AG04449 (cell line): ENCODE data around the gene HS3ST4.

ENCODE experiments used
- CTCF ChIA-PET: fragments of 350-600 bp; formaldehyde crosslinking; extraction: SDS; loops from one replicate; lab custom pipeline; 2021; ENCODE audit warnings: antibody characterized with exemption; lab: Yijun Ruan, JAX
- POLR2A ChIA-PET: fragments of 400-600, 350-600 bp; formaldehyde crosslinking; extraction: SDS; loops from one replicate; lab custom pipeline; 2020; ENCODE audit warnings: antibody characterized with exemption, inconsistent platforms; lab: Yijun Ruan, JAX
- DNase-seq: peaks from one replicate; pipeline ENCODE4 v3.0.0-alpha.2; 2010; ENCODE audit warnings: low read depth, low spot score
- H3K4me3 ChIP-seq: 2 replicates; pipeline ENCODE4 v1.5.1; 2011; ENCODE audit warnings: low read depth, mild to moderate bottlenecking, control low read depth, low read length
- CTCF ChIP-seq: IDR thresholded peaks from one replicate; pipeline ENCODE4 v1.5.1; 2011; ENCODE audit warnings: mild to moderate bottlenecking, moderate library complexity, low read length, control low read depth, inconsistent platforms; ENCODE audit not compliant: insufficient read depth; ENCODE audit errors: missing control alignments

The HS3ST4 gene

GRCh38 chr16:25867041-25867440 is 175.3 kb downstream of the HS3ST4 start:
- TF ChIP-seq CTCF = no peak
- ChIA-PET POLR2A (no interaction called here), CTCF (no interaction called here)

GRCh38 chr16:25868106-25868505 is 176.3 kb downstream of the HS3ST4 start:
- DNase-seq = no peak
- POLR2A ChIA-PET = no interaction called here
- TF ChIP-seq CTCF = no peak
- CTCF ChIA-PET = no interaction called here
- no peak overlapping the region for H3K4me3 ChIP-seq

More at GRCh38 chr16:25867041-25867440, 175.3 kb downstream of the HS3ST4 start:
- H3K4me3 ChIP-seq = no peak overlapping the region
- no peak for DNase-seq

DNA sequence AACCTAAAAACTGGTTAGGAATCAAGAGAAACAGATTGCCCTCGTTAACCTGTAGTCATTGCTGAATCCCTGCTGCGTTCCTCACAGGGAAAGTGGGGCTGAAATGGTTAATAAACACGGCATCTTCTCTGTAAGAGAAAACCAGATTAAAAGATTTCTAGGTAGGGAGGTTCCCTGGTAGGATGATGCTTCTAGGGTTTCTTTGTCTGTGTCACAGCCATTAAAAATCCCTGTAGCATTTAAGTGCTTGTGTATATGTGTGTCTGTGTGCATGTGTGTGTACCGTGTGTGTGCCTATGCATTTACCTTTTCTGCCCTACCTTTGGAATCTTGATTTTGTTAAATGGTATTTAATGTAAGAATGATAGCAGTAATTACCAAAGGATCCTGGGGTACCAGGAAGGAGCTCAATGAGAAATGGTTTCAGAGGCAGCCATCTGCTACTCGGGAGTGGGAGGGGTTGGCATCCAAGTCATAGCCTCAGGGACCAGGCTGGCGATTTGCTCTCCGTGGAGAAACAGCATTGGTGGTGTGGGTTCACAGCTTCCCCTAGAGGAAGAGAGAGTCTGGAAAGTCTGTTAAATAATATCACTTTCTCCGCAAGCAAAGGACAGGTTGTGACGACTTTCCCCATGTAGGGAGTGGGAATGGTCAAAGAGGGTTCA is 177.1 kb downstream of the HS3ST4 start:
- no peak for TF ChIP-seq CTCF
- ChIA-PET POLR2A (no interaction called here), CTCF (no interaction called here)
- DNase-seq = no peak
- no peak overlapping the region for H3K4me3 ChIP-seq

GRCh38 chr16:25872369-25873070 is 180.8 kb downstream of the HS3ST4 start:
- ChIA-PET CTCF (no interaction called here), POLR2A (no interaction called here)
- DNase-seq = no peak
- no peak for TF ChIP-seq CTCF
- no peak overlapping the region for H3K4me3 ChIP-seq

- CTCF ChIA-PET = no interaction called here
- no peak overlapping the region for H3K4me3 ChIP-seq
- no peak for TF ChIP-seq CTCF
- POLR2A ChIA-PET = interaction anchor here (1.1 kb wide), 1 partner anchor 1604 kb away, joined by 4 read pairs; no protein-coding TSS in a partner anchor
- no peak for DNase-seq
Observed at GRCh38 chr16:25874196-25874595, 182.4 kb downstream of the HS3ST4 start.

- TF ChIP-seq CTCF = no peak
- H3K4me3 ChIP-seq = no peak overlapping the region
- ChIA-PET POLR2A (no interaction called here), CTCF (no interaction called here)
- no peak for DNase-seq
Observed at GRCh38 chr16:25875956-25876598, 184.3 kb downstream of the HS3ST4 start.
